ENCODE data around the gene GDE1. TPM values are rescaled to one million over a fixed set of nuclear protein-coding genes. Genes with fewer than 3 reads are reported as not detected.

The GDE1 gene
- total and polyA plus RNA-seq, 2 donors (not counting 1 experiment from before 2014, with no cell fraction given), result 74.3 to 91.3 TPM

Other genes starting within 250 kb of the GDE1 start
- not detected in 2 replicates for gene CLEC19A, start 236.4 kb downstream of the GDE1 start, total RNA-seq
- not detected in 2 replicates for gene CLEC19A, start 236.4 kb downstream of the GDE1 start, polyA plus RNA-seq
- not detected in 2 replicates for gene TMC5, start 104.2 kb downstream of the GDE1 start, total RNA-seq
- gene TMC5, start 104.2 kb downstream of the GDE1 start, polyA plus RNA-seq, result not detected in 2 replicates
- gene CCP110, start 1.8 kb upstream of the GDE1 start, total RNA-seq, result 14.0 and 14.1 TPM in 2 replicates
- 8.8 and 9.4 TPM in 2 replicates for gene CCP110, start 1.8 kb upstream of the GDE1 start, polyA plus RNA-seq
- gene VPS35L, start 33.6 kb upstream of the GDE1 start, total RNA-seq, result 28.5 and 46.7 TPM in 2 replicates
- 54.7 and 72.2 TPM in 2 replicates for gene VPS35L, start 33.6 kb upstream of the GDE1 start, polyA plus RNA-seq
- gene KNOP1, start 196.1 kb upstream of the GDE1 start, total RNA-seq, result 7.8 and 9.2 TPM in 2 replicates
- gene KNOP1, start 196.1 kb upstream of the GDE1 start, polyA plus RNA-seq, result 10.7 and 12.1 TPM in 2 replicates
- 4.6 and 6.4 TPM in 2 replicates for gene IQCK, start 196.2 kb upstream of the GDE1 start, total RNA-seq
- gene IQCK, start 196.2 kb upstream of the GDE1 start, polyA plus RNA-seq, result 8.9 and 9.9 TPM in 2 replicates

Measured in fibroblast of lung (primary cell).